ENCODE results near the gene PER1.

DNA sequence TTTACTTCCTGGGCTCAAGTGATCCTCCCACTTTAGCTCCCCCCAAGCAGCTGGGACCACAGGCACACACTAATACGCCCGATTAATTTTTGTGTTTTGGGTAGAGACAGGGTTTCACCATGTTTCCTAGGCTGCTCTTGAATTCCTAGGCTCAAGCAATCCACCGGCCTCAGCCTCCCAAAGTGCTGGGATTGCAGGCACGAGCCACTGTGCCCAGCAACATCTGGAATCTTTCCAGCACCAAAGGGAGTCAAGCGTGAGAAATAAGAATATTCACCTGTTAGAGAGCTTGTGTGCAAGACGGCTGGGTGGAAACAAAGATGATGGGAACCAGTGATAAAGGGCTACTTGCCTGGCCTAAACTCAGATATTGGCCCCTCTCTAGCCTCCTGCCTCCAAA is 50.5 kb downstream of the PER1 start:
- no peak for TF ChIP-seq CTCF (IDR thresholded peaks at IDR 0.05)
- no peak for TF ChIP-seq POLR2A (IDR thresholded peaks at IDR 0.05)

Data from thyroid gland (tissue), 4 donors.